ENCODE data around the gene BABAM2.

- TF ChIP-seq CTCF (IDR thresholded peaks at IDR 0.05; ENCODE audit: insufficient read depth, low read length, poor library complexity, severe bottlenecking) (no peak), EZH2phosphoT487 (conservative IDR thresholded peaks at IDR 0.05; ENCODE audit: low read length) (no peak)
Measured at GRCh38 chr2:28286678-28287077, 396.1 kb downstream of the BABAM2 start.

Measured in SU-DHL-6 (cell line).